GM18508 (cell line): ENCODE measurements around the gene FNDC3B.

Experiments
- ATAC-seq: cut with Tn5 transposase; IDR thresholded peaks from one replicate; pipeline ENCODE4 v1.9.1; 2021; ENCODE audit warnings: moderate number of reproducible peaks; ENCODE audit not compliant: insufficient read depth, unreplicated experiment

Gene FNDC3B

DNA sequence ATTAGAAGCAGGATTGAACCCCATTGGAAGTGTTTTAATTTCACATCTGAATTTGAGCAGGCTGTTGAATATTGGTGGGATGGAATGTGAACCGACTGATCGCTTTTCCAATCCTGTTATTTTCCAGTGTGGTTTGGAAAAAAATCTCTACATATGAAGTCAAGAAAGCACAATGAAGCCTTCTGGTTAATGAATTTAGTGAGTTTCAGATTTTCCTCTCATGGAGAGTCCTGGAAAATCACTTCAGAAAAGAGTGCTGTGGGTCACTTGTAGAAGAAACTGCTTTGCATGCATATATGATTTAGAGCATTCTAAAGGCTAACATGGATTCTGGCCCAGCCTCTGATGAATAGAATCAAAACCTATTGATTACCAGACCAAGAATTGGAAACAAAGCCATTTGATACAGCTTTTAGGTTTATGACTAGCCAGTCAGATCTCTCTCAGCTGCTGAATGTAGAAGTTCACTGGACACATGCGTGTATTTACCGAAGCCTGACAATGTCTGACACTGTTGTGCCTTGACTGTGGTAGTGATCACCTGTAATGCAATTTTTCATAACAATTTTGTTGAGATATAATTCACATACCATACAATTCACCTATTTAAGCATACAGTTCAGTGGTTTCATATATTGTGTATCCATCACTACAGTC is 121.9 kb downstream of the FNDC3B start:
- ATAC-seq: no peak

DNA sequence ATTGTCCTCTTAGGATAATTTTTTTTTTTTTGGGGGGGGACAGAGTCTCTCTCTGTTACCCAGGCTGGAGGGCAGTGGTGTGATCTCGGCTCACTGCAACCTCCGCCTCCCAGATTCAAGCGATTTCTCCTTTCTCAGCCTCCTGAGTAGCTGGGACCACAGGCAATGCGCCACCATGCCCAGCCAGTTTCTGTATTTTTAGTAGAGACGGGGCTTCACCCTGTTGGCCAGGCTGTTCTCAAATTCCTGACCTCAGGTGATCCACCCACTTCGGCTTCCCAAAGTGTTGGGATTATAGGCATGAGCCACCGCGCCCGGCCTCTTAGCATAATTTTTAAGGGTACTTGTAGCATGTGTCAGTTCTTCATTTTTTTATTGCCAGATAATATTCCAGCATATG is 122.6 kb downstream of the FNDC3B start:
- no peak for ATAC-seq

DNA sequence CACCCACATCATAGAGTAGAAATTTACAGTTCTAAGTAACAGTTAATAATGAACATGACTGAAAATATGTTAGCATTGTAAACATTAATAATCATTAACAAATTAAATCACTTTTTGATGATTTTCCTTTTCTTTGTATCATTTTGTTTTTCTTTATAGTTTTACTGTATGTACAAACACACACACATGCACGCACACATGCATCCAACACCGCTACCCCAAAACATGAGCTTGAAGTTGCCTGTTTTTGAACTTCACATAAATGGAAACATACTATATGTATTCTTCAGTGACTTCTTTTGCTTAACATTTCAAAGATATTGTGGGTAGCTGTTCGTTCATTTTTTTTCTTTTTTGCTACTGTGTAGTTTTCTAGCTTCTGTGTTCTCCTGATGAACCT is 123.9 kb downstream of the FNDC3B start:
- no peak for ATAC-seq

DNA sequence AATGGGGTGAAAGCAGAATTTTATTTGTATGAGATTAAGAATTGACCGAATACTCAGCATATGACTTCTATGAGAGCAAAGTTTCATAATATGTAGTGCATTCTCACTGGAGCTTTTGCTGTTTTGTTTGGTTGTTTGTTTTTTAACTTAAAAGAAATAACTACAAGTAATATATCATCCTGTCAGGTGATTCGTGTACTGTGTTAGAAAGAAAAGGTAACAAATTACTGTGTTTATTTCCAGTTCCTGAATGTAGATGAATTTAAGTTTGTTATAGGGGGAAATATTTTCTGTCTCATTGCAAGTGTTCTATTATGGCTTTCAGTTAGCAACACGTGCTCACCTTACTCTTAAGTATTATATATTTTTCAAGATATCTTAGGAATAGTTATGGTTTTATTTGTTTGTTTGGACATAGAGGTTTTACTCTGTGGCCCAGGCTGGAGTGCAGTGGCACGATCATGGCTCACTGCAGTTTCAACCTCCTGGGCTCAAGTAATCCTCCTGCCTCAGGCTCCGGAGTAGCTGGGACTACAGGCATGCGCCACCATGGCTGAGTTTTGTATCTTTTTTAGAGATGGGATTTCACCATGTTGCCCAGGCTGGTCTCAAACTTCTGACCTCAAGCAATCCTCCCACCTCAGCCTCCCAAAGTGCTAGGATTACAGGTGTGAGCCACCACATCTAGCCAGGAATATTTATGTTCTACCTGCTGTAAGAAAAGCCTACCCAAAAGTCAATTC is 125.4 kb downstream of the FNDC3B start:
- no peak for ATAC-seq

DNA sequence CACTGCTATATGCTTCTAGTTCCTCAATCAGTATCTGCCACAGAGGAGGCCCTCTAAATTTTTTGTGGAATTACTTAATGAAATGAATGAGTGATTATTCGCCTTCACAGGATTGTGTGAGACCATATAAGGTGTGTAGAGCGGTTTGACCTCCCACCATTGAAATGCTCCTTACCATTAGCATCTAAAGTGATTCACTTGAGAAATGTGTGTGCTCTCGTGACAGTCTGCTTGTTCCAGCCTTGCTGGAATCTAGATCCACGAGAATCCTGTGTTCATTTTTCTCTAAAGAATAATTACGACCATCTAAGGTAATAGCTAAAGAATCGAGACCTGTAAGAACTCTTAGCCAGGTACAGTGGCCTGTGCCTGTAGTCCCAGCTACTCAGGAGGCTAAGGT is 126.9 kb downstream of the FNDC3B start:
- ATAC-seq: no peak

DNA sequence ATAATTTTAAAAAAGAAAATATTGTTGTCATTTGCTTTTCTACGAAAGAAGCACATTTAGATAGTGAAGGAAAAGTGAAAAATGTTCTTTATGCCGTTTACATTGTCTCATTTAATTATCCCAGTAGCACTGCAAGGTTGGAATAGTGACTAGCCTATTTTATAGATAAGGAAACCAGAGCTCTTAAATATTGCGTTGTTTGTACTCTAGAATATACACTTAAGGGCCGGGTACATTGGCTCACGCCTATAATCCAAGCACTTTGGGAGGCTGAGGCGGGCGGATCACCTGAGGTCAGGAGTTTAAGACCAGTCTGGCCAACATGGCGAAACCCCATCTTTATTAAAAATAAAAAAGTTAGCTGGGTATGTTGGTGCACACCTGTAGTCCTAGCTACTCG is 127.5 kb downstream of the FNDC3B start:
- ATAC-seq: no peak

DNA sequence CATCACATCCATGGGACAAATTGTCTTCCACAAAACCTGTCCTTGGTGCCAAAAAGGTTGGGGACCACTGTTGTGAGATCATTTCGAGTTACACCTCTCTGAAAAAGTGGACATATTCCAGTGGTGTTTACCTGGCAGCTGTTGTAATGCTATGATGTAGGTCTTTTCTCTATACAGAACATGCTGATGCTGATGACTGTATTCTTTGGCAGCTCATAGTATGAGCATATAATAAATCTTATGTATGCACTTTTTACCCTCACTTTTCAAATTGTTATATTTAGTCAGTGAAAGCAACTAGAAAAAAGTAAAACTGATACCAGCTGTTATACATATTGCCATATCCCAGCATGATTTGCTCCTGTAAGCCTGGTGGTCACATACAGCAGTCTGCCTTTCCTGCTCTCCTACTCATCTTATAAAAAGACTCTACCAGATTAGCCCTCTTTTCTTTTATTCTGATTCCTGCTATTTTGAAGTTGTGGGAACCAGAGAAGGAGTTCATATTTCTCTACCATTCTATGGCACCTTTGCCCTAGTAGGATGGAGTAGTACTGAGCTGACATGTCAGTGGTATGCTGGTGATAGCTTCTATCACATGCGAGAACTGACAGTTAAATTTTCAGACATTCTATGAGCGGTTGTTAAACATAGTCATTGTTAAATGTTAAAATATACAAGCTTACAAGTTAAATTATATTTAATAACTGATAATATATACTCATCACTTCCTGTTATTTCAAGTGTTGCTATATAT is 128.7 kb downstream of the FNDC3B start:
- ATAC-seq: no peak

DNA sequence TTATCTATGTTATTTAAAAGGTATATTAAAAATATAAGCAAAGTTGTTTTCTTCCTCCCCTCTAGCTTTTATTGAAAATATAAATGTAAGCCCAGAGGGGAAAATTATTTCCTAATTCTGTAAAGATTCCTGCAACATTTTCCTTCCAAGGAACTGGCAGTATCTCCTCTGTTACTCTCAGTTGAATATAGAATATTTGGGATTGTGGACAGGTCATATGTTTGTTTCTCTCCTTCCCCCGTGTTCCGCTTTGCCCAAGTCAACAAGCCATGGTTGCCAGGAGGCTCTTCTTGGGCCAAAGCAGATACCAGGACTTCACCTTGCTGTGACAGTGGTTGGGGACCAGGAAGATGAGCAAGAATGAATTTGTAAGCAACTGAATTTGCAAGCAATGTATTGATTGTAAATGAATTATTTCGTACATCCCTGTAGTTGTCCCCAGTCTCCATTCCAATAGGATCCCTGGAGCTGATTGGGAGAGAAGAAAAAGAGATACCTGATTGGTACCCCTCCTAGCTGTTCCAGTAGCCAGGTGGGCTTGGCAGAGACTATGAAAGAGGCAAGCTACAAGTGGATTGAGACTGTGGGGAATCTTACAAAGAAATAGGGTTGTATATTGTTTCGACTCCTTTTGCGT is 130.8 kb downstream of the FNDC3B start:
- no peak for ATAC-seq

DNA sequence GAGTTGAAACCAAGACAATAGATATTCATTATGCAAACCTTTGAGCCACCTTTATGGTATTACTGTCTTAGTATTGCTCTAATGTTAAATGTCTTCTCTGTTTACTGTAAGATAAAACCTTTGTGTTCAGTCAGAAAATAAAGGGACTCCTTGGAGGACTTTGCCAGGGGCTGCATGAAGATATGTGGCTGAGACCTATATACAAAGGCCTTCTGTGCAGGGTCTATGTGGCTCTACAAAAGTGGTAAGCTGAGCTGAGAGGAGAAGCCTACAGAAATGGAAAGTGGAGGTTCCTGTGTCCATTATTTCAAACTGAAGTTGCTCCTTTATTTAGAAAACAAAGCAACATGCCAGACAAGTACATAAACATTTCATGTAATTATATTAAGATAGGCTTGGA is 131.5 kb downstream of the FNDC3B start:
- ATAC-seq: no peak

DNA sequence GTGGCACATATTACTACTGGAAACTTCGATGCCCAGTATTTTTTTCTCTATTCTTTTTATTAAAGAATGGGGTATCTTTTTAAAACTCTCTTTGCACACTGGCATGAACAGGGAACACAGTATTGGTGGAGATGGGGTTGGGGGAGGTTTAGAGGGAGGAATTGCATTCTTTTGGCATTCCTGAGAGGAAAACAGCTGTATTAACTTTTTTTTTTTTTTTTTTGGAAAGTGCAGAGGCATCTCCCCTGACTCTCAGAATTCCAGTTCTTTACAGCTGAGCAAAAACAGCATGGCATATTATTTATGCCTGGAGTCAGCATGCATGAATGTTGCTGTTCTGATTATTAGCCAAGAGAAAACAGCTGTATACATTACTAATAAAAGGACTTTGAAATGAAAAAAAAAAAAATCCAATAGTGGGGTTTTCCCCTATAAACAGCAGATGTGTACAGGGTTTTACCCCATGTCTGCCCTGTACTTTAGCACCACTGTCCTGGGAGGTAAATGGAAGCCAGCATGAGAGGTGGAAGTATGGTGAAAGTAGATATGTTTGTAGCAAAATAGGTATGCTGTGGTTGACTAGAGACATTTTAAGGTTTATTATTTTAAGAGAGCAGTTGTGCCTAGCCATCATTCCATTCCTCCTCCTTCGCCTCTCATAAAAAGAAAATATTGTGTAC is 132.2 kb downstream of the FNDC3B start:
- ATAC-seq: no peak

DNA sequence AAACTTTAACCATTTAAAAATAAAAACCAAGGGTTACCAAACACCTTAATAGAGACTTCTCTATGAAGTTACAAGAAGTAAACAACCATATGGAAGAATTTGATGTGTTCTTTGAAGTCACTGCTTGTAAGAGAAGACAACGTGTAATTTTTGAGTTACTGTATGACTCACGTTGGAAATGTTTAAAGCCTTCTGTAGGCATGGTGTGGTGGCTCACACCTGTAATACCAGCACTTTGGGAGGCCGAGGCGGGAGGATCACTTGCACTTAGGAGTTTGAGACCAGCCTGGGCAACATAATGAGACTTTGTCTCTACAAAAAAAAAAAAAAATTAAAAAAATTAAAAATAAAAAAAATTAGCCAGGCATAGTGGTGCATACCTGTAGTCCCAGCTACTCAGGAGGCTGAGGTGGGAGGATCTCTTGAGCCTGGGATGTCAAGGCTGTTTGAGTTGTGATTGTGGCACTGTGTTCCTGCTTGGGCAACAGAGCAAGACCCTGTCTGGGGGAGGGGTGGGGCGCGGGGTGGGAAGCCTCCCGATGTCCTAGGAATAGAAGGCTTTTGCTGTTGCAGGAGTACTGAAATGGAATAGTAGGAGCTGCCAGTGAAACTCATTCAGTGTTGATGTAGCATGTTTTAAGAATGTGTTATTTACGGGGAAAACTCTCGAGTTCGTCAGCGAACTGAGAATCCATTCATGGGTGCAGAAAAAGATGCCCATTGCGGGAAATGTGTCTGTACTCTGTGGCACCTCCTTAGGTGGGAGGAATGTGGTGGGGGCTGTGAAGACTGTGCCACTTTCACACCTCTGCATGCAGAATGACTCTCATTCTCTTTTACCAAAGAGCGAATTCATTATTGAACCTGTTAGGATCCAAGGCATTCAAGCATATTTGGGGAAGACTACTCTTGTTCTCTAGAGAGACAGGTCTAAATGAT is 134.2 kb downstream of the FNDC3B start:
- ATAC-seq: no peak

DNA sequence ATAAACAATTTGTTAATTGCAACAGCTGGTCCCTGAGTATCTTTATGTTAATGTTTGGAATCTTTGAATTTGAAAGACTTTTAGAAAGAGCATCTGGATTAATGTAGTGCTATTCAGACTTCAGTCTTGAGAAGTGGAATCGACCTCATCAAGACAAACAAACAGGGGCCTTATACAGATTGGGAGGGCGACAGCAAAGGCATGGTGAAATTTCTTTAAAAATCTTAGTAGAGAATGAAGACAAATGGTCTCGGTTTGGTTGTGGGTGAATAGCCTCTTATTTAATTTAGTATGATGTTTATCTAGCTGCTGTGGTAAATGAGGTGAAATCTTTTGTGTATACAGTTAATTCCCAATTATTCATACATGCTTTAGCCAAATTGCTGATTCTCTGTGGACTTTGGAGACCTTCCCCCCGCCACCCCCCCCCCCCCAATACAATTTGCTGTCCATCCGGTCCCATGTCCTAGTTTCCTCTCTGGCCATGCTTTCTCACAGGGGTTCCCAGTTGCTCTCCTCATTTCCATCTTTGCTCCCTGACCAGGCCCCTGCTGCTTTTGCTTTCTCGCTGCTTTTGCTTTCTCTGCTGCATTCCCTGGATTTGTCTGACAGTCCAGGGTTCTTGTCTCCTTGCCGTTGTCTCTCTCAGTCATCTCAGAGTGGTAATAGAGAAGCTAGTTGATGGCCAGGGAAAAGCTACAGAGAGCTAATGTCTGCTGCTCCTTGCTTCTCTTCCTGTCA is 135.3 kb downstream of the FNDC3B start:
- ATAC-seq: no peak

DNA sequence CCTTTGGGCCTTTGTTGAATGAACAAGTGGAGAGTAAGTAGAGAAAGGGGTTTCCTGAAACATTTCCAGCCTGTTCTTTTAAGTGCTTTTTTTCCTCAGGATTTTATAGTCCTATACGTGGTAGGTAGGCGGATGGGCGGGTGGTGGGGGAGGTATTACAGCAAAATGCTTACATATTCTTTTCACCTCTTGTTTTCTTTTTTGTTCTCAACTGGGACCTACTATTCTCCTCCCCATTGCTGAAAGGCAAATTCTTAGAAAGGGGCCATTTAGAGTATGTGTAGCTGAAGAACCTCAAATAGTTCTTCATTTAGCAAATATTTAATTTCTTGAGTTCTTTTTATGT is 135.8 kb downstream of the FNDC3B start:
- ATAC-seq: no peak

DNA sequence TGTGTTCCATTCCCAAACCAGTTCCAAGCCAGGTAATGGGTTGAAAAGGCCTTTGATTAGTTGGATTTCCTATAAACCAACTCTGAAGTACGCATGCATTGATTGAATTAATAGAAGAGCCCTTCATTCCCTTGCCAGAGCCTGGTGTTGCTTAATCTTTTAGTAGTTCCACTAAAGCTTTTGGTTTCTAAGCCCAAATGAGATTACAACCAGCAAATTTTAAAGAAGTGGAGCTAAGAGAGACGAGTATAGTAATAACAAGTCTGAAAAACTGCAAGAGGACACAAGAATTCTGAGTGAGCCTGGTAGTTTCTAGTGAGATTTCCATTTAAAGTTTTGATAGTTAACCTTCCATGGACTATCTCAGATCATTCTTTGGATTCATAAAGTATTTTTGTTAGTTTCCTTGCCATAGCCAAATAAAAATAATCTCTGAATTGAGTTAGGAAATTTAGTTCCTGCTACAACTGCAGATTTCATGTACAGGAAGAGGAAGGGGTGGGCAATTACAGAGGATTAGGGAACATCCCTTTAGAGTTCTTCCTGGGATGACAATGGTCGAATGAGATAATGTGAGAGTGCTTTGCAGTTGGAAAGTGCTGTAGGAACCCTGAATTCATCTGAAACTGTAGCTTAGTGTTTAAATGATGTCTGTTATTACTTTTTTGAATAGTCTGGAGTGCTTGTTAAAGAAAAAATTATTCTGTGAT is 136.8 kb downstream of the FNDC3B start:
- ATAC-seq: no peak

DNA sequence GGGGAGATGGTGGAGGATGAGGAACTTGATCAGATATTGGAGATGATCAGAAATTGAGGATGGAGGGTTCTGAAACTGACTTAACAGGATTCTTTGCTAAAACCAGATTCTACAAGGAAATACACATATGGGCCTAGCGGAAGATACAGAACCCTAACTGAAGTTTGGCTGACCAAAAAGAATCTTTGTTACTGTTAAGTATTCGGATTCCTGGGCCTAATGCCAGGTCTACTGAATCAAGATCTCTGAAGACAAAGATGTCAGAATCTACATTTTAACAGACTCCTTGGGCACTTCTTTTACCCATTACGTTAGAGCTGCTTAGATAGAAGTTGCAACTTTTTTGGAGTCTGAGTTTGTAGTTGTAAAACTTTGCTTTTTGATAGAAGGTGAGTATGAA is 137.7 kb downstream of the FNDC3B start:
- ATAC-seq: no peak

DNA sequence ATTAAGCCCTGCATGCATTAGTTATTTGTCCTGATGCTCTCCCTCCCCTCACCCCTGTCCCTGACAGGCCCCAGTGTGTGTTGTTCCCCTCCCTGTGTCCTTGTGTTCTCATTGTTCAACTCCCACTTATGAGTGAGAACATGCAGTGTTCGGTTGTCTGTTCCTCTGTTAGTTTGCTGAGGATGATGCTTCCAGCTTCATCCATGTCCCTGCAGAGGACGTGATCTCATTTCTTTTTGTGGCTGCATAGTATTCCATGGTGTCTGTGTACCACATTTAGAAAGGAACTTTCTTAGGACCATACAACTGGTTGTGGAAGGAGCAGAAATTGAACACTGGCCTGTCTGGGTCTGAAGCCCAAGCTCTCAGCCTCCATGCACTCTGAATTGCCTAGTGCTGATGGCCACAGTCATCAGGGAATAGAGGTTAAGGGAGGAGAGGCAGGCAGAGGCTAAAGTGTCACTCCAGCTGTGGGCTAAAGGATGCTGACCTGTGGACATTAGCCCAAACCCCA is 138.5 kb downstream of the FNDC3B start:
- ATAC-seq: no peak

DNA sequence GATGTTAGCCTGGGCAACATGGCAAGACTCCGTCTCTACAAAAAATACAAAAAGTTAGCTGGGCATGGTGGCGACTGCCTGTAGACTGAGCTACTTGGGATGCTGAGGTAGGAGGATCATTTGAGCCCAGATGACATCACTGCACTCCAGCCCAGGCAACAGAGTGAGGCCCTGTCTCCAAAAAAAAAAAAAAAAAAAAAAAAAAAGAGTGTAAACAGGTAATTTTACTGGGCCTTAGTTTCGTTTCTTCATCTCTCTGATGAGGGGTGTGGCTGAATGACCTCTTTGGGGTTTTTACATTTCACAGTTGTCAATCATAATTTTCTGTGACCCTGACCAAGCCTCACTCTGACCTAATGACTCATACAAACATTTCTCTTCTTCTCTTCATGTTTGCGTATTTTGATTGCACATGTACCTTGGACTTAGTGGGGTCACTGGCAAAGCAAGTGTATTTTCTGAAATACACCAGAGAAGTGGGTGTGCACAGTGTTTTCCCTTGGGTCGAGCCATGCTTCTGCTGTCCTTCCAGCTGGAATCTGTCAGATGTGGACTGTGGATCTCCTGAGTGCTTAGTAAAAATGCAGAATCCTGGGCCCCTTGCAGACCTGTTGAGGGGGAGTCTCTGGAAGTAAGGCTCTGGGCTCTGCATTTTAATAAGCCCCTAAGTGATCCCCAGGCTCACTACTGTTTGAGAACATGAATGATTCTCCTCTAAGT is 140.5 kb downstream of the FNDC3B start:
- ATAC-seq: no peak
